MM.1S (cell line): Measurements from ENCODE around the gene UROS.

Source experiments
- EZH2 ChIP-seq: fragments of 300-600 bp; sonication (generic); optimal IDR thresholded peaks from 2 replicates; pipeline ENCODE3; 2017; ENCODE audit warnings: low read depth, mild to moderate bottlenecking, antibody characterized with exemption, low read length, mixed read lengths
- EZH2phosphoT487 ChIP-seq: fragments of 300-600 bp; sonication (generic); IDR thresholded peaks from 2 replicates; pipeline ENCODE4 v1.6.1; 2018; ENCODE audit warnings: antibody characterized with exemption, low read length
- TF ChIP-seq, protein P1 (sequence below): fragments of 300-600 bp; sonication (generic); IDR thresholded peaks from 2 replicates; pipeline ENCODE4 v1.5.1; 2016; ENCODE audit warnings: antibody characterized with exemption, low read length, mixed read lengths

DNA sequence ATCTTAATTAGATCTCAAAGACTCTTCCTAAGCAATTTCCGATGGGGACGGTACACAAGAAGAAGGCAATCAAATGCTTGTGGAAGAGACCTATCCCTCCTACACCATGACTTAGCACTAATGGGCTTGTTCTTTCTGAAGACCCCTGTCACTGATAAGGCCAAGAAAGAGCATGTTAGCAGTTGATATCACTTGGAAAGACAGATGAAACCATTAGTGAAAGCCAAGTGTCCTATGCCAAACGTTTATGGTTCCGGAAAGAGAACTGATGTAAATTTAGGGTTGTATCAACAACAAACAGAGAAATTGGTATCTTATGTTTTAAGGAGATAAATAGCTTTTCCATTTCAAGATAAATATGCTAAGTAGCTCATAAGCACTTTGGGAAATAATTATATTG lies 6.5 kb downstream of the UROS start:
- TF ChIP-seq, protein P1, sequence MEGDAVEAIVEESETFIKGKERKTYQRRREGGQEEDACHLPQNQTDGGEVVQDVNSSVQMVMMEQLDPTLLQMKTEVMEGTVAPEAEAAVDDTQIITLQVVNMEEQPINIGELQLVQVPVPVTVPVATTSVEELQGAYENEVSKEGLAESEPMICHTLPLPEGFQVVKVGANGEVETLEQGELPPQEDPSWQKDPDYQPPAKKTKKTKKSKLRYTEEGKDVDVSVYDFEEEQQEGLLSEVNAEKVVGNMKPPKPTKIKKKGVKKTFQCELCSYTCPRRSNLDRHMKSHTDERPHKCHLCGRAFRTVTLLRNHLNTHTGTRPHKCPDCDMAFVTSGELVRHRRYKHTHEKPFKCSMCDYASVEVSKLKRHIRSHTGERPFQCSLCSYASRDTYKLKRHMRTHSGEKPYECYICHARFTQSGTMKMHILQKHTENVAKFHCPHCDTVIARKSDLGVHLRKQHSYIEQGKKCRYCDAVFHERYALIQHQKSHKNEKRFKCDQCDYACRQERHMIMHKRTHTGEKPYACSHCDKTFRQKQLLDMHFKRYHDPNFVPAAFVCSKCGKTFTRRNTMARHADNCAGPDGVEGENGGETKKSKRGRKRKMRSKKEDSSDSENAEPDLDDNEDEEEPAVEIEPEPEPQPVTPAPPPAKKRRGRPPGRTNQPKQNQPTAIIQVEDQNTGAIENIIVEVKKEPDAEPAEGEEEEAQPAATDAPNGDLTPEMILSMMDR, result no peak
- TF ChIP-seq EZH2phosphoT487 (no peak), EZH2 (no peak)
